Measurements from ENCODE around the gene ISG20L2. TPM values are rescaled to one million over a fixed set of nuclear protein-coding genes. Genes with fewer than 3 reads are reported as not detected.
A peak's percentile ranks its signal among the peaks of the same experiment; 100 is the strongest.
"Not testable (repeated sequence)": the region's sequence is repeated elsewhere in the genome, so short reads cannot be mapped to it uniquely, and the experiment has no call there.

The ISG20L2 gene
- total RNA-seq, 1 donor from 2014 or later = 33.4 TPM

GRCh38 chr1:156767101-156767878 lies 38.7 kb upstream of the ISG20L2 start, which contains the start of gene PRCC:
TSS of gene PRCC (plus strand) at chr1:156767535. CDS start at chr1:156767772, 237 bp downstream.
- Mint-ChIP-seq H3K27ac (ENCODE audit: unreplicated experiment) (peak within 1 kb of the TSS; percentile 70), H3K4me1 (ENCODE audit: unreplicated experiment) (peaks cover 25% of the 10 kb centered on the region), H3K9me3 (ENCODE audit: unreplicated experiment) (no peaks in the 10 kb centered on the region), H3K4me3 (ENCODE audit: unreplicated experiment) (no peak within 1 kb of the TSS), H3K36me3 (ENCODE audit: low read depth, unreplicated experiment) (peaks cover 7% of the 10 kb centered on the region), H3K27me3 (ENCODE audit: unreplicated experiment) (peaks cover 5% of the 10 kb centered on the region)
- no peak for TF ChIP-seq CTCF (IDR thresholded peaks at IDR 0.05; ENCODE audit: unreplicated experiment)
- peak; percentile 94 for DNase-seq (ENCODE audit: low spot score)

- Mint-ChIP-seq H3K4me1 (ENCODE audit: unreplicated experiment) (peaks cover 25% of the 10 kb centered on the region), H3K36me3 (ENCODE audit: low read depth, unreplicated experiment) (peaks cover 7% of the 10 kb centered on the region), H3K4me3 (ENCODE audit: unreplicated experiment) (no peak overlapping the region), H3K27ac (ENCODE audit: unreplicated experiment) (peak overlapping the region; percentile 38), H3K9me3 (ENCODE audit: unreplicated experiment) (no peaks in the 10 kb centered on the region), H3K27me3 (ENCODE audit: unreplicated experiment) (peaks cover 5% of the 10 kb centered on the region)
- TF ChIP-seq CTCF (IDR thresholded peaks at IDR 0.05; ENCODE audit: unreplicated experiment) = no peak
- no peak for DNase-seq (ENCODE audit: low spot score)
Observed at GRCh38 chr1:156766298-156767100, 37.9 kb upstream of the ISG20L2 start.

- DNase-seq (ENCODE audit: low spot score) = no peak
- H3K27me3 Mint-ChIP-seq (ENCODE audit: unreplicated experiment) = peaks cover 5% of the 10 kb centered on the region
- H3K27ac Mint-ChIP-seq (ENCODE audit: unreplicated experiment) = no peak overlapping the region
- no peaks in the 10 kb centered on the region for H3K9me3 Mint-ChIP-seq (ENCODE audit: unreplicated experiment)
- H3K4me1 Mint-ChIP-seq (ENCODE audit: unreplicated experiment) = peaks cover 19% of the 10 kb centered on the region
- H3K36me3 Mint-ChIP-seq (ENCODE audit: low read depth, unreplicated experiment) = peaks cover 2% of the 10 kb centered on the region
- no peak overlapping the region for H3K4me3 Mint-ChIP-seq (ENCODE audit: unreplicated experiment)
- TF ChIP-seq CTCF (IDR thresholded peaks at IDR 0.05; ENCODE audit: unreplicated experiment) = no peak
Observed at GRCh38 chr1:156765666-156766065, 37.1 kb upstream of the ISG20L2 start.

- H3K36me3 Mint-ChIP-seq (ENCODE audit: low read depth, unreplicated experiment); H3K27ac Mint-ChIP-seq (ENCODE audit: unreplicated experiment); DNase-seq (ENCODE audit: low spot score); H3K4me3 Mint-ChIP-seq (ENCODE audit: unreplicated experiment); H3K9me3 Mint-ChIP-seq (ENCODE audit: unreplicated experiment); H3K27me3 Mint-ChIP-seq (ENCODE audit: unreplicated experiment): not testable (repeated sequence)
- peaks cover 19% of the 10 kb centered on the region for H3K4me1 Mint-ChIP-seq (ENCODE audit: unreplicated experiment)
Observed at GRCh38 chr1:156765136-156765535, 36.6 kb upstream of the ISG20L2 start.

- TF ChIP-seq CTCF (IDR thresholded peaks at IDR 0.05; ENCODE audit: unreplicated experiment) = no peak
- no peaks in the 10 kb centered on the region for H3K4me1 Mint-ChIP-seq (ENCODE audit: unreplicated experiment)
- H3K9me3 Mint-ChIP-seq (ENCODE audit: unreplicated experiment) = no peaks in the 10 kb centered on the region
- H3K27me3 Mint-ChIP-seq (ENCODE audit: unreplicated experiment) = peaks cover 2% of the 10 kb centered on the region
- H3K4me3 Mint-ChIP-seq (ENCODE audit: unreplicated experiment) = no peak overlapping the region
- no peak for DNase-seq (ENCODE audit: low spot score)
- no peaks in the 10 kb centered on the region for H3K36me3 Mint-ChIP-seq (ENCODE audit: low read depth, unreplicated experiment)
- no peak overlapping the region for H3K27ac Mint-ChIP-seq (ENCODE audit: unreplicated experiment)
Observed at GRCh38 chr1:156760796-156761104, 32.2 kb upstream of the ISG20L2 start.

Data from endothelial cell (in vitro differentiated cells).